Endothelial cell of umbilical vein (primary cell): Measurements from ENCODE around the gene C14orf132.

Source experiments
- EZH2 ChIP-seq: IDR thresholded peaks from 2 replicates; pipeline ENCODE4 v1.6.1; 2012; ENCODE audit warnings: borderline replicate concordance, low read depth, mild to moderate bottlenecking, moderate library complexity, low read length, inconsistent platforms; ENCODE audit not compliant: severe bottlenecking
- MYC ChIP-seq: IDR thresholded peaks from one replicate; pipeline ENCODE4 v1.6.1; 2011; ENCODE audit warnings: mild to moderate bottlenecking, low read depth, low read length
- TF ChIP-seq, protein P1 (sequence below), 2 donors: IDR thresholded peaks; 1 replicate in 1 of 2; 2 replicates in 1 of 2; pipeline ENCODE4 v1.5.1; 2011; ENCODE audit warnings: low read length in 2 of 2, mild to moderate bottlenecking in 2 of 2, moderate library complexity in 2 of 2, control low read depth in 1 of 2, inconsistent platforms in 1 of 2, low read depth in 1 of 2; ENCODE audit not compliant: insufficient read depth in 1 of 2; ENCODE audit errors: extremely low read depth in 1 of 2

GRCh38 chr14:96090441-96091148 lies 51.4 kb downstream of the C14orf132 start:
- no peak for TF ChIP-seq MYC
- TF ChIP-seq, protein P1, sequence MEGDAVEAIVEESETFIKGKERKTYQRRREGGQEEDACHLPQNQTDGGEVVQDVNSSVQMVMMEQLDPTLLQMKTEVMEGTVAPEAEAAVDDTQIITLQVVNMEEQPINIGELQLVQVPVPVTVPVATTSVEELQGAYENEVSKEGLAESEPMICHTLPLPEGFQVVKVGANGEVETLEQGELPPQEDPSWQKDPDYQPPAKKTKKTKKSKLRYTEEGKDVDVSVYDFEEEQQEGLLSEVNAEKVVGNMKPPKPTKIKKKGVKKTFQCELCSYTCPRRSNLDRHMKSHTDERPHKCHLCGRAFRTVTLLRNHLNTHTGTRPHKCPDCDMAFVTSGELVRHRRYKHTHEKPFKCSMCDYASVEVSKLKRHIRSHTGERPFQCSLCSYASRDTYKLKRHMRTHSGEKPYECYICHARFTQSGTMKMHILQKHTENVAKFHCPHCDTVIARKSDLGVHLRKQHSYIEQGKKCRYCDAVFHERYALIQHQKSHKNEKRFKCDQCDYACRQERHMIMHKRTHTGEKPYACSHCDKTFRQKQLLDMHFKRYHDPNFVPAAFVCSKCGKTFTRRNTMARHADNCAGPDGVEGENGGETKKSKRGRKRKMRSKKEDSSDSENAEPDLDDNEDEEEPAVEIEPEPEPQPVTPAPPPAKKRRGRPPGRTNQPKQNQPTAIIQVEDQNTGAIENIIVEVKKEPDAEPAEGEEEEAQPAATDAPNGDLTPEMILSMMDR (IDR thresholded peaks at IDR 0.05; ENCODE audit: extremely low read depth in 1 of 2, insufficient read depth in 1 of 2, low read depth in 1 of 2, low read length in 2 of 2): no peak
- no peak for TF ChIP-seq EZH2
